ENCODE results near the gene NKAIN4.
A peak's percentile ranks its signal among the peaks of the same experiment; 100 is the strongest.
"Not testable (repeated sequence)": the region's sequence is repeated elsewhere in the genome, so short reads cannot be mapped to it uniquely, and the experiment has no call there.

NKAIN4 gene

DNA sequence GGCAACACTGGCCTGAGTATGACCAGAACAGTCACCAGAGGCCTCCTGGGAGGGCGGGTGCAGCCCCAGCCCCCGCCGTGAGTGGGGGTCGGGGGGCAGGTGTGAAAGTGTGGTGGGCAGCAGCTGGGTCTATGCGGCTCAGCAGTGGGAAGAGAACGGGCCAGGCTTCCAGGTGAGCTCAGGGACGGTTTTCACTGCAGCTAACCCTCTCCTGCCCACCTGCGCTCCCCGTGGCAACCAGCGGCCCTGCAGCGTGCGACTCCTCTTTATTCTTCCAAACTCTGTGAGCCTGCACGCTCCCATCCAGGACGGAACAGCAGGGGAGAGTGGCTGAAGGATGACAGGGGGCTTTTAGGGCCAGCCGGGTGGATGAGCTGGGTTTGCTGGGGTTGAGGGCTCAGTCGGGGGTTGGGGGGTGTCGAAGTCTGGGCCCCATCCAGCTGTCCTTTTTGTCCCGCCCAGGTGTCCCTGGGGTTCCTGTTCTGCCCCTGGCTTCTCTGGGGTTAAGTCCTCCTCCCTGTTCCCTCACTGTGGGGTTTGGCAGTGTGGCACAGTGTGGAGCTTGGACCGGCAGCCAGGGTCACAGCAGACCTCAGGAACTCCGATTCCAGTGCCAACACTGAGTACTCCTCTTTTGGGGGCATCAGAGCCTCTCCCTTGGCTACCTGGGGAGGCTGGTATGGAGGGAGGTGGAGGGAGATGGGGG is 19.4 kb downstream of the NKAIN4 start:
- DNase-seq = peak; percentile 18

DNA sequence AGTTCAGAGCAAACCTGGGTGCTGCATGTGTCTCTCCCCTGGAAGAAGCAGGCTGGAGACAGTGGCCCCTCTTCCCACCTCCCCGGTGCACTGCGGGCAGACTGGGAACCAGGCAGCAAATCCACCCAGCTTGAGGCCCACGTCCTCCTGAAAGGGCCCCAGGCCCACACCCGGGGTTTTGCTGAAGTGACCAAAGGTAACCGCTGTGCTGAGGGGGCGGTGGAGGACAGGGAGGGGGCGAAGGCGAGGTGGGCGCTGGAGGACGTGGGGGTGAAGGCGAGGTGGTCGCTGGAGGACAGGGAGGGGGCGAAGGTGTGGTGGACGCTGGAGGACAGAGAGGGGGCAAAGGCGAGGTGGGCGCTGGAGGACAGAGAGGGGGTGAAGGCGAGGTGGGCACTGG is 20.3 kb downstream of the NKAIN4 start:
- DNase-seq = no peak

DNA sequence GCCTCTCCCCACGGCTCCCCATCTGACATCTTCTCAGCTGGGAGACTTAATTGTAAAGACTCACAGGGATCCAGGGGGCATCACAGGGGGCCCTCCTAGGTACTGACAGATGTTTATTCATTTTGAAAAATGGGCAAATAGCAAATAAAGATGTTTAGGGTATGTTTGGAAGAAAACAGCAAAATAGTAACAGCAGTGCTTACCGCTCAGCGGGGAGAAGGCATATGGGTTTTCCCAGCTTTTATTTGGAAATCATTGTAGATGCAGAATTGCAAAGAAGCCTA is 21.3 kb downstream of the NKAIN4 start:
- DNase-seq = no peak

DNA sequence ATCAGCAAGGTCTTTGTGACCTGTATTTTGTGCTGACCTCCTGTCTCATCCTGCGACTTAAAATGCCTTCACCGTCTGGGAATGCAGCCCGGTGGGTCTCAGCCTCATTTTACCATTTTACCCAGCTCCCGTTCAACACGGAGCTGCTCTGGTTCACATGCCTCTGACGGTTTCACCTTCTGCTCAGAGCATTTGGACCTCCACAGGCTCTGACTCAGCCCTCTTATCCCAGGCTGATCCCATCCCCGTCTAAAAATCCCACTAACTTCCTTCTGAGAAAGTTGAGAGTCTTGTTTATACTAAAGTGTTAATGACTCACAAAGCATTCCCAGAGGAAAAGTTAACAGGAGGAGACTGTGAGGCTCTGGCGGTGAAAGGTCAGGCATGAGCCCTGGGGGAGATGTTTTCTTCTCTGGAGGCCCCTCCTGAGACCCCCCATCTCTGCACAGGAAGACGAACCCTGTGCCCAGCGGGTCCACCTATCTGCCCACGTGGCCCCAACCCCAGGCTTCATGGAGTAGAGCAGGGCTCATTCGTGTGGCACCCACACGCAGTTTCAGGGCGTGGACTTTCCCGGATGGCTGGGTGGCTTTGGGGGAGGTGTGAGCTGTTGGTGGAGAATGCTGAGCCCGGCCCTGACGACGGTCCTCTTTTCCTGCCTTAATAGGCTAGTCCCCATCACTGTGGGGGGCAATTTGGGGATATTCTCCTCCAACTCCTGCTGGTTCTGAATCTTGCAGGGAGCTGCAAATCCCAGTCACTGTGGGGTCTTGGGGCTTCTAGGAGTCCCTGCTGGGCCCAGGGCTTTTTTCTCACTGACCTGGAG is 21.8 kb downstream of the NKAIN4 start:
- DNase-seq = no peak

DNA sequence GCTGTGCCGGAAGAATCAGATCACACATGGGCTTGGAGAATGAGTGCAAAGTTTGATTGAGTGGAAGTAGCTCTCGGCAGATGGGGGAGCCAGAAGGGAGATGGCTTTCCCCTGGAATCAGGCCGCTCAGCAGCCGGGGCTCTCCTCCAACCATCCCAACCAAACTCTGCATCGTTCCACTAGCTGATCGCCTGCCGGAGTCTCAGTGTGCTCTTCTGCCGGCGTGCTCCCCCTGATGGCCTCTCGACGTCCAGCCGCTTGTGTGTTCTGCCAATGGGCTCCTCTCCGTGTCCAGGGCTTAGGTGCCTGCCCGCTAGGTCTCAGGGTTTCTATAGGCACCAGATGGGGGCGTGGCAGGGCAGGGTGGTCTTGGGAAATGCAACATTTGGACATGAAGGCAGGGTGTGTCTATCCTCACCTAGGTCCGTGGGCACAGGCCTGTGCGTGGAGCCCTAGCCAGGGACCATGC is 23.4 kb downstream of the NKAIN4 start:
- peak; percentile 35 for DNase-seq

DNA sequence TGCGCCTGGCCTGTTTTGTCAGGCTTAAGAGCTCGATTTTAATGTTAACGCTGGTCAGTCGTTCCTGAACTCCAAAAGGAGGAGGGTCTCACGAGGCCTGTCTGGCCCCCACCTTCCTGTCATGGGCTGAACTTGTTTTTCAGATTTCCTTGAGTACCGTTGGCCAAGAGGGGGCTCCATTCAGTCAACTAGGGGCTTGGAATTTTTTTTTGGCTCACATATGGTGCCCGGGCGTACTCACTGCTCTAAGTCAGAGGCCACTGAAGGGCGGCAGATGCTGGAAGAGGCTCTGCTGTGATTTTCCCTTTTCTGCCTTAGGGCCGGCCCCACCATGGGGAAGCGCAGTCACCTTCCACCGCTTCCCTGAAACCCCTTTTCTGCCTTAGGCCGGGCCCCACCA is 25.5 kb downstream of the NKAIN4 start:
- no peak for DNase-seq

DNA sequence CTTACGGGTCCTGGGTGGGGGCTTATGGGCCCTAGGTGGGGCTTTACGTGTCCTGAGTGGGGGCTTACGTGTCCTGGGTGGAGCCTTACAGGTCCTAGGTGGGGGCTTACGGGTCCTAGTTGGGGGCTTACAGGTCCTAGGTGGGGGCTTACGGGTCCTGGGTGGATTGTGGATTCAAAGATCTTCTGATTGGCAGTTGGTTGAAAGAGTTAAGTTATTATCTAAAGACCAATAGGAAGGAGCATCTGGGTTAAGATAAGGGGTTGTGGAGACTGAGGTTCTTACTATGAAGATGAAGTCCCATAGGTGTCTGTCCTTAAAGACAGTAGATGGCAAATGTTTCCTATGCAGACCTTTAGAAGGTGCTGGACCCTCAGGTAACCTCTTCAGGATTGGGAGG is 27.0 kb downstream of the NKAIN4 start:
- no peak for DNase-seq

DNA sequence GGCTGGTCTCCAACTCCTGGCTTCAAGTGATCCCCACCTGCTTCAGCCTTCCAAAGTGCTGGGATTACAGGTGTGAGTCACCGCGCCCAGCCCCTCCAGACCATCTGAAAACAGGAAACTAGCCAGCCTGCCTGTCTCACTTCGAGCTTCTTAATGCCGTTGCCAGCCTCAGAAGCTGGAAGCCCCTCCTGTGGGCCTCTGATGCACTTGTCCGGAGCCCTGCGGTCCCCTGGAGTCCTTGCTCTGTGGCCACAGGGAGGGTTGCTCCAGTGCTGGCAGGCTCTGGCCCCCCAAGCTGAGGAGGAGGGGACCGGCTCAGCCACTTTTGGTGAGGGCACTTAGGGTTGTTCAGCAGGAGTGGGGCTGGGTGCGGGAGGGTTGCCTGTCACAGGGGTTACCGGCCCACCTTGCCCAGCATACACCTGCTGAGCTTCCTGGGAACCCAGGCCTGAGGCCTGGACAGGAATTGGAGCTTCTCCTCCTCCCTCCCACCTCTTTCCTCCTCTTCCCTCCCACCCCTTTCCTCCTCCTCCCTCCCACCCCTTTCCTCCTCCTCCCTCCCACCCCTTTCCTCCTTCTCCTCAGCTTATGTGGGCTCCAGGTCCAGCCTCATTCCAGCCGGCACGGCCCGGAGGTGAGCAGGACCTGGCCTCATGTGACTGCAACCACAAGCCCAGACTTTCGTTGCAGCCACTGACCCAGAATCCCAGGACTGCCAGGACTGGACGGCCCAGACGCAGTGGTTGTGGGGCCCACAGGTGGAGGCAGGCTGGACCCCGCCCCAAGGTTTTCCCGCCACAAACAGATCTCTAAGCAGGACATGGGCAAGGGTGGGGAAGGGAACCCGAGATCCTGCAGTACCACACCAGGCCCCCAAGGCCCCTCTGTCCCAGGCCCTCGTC is 28.0 kb downstream of the NKAIN4 start:
- no peak for DNase-seq

DNA sequence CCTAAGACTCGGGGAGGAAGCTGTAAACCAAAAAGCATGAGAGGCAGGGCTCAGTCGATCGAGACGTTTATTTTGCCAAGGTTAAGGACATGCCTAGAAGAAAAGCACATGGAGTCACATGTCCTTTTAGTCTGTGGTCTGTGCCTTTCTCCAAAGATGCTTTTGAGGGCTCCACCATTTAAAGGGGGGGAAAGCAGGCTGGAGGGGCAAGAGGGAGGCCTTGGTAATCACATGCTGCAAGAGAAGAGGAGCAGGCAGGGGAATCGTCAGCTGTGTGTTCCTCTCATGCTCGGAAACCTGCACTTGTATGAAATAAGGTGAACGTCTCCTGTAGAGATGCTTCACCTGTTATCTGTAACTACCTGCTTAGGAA is 29.2 kb downstream of the NKAIN4 start:
- no peak for DNase-seq

DNA sequence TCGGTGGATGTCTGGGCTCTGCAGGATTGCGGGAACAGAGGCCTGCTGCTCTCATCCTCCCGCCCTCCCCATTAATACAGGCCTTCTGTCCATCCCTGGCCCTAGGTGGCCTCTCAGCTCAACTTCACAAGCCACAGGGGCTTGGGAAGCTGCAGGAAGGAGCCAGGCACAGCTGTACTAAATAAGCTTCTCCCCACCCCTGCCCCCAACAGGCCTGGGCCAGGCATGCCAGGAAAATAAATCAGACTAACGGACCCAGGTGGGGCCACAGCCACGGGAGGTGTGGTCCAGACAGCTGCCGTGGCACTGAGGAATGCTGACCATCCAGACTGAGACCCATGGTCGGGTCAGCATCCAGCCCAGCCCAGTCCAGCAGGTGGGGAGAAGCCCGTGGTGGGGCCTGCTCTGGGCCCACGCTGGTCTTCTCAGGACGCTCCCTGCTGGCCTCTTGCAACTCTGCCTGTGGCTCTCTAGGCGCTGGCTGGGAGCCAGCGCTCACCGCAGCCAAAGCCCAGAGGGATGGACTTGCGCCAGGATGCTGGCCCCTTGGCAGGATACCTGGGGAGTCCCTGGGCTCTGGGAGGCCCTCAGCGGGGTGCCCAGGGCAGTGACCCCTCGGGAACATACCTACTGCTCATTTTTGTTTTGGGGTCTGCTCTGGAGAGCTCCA is 29.7 kb downstream of the NKAIN4 start:
- DNase-seq = peak; percentile 60

DNA sequence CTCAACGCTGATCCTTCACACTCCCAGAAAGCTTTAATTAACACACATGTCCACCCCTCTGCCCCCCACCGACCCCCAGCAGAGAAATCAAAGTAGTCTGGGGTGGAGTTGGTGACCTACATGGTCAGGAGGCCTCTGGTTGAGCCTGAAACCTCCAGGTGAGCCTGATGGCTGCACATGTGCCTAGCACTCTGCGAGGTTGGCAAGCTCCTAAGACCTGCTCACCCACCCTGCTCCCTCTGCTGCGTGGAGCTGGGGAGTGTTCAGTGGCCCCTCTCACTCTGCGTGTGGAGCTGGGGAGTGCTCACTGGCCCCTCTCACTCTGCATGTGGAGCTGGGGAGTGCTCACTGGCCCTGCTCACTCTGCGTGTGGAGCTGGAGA is 30.4 kb downstream of the NKAIN4 start:
- no peak for DNase-seq

DNA sequence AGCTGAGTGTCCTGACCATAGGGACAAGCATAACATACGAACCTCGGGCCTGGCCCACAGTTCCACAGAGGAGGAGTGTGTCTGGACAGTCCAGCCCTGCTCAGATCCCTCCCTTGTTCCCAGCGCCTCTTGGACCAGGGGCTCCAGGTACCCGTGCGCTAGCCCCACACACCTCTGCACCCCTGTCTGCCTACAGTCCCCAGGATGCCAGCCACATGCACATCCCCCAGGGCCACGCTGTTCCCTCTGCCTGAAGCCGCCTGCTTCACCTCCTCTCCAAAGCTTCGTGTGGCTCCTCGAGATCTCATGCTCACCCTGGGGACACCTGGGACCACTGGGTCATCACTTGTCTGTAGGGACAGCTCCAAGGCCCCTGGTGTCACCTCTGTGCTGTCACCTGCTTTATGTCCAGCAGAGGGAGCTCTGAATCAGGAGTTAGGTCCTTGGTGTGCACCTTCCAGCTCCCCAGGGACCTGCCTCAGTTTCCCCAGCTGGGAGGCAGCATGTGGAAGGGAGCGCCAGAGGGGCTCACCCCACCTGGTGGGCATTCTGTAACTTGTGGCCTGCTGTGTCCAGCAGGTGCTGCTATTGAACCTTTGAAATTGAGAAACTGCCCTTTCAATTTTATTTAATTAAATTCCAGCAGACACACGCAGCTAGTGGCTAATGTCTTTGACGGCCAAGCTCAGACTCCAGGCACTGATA is 31.0 kb downstream of the NKAIN4 start:
- DNase-seq = peak; percentile 62

DNA sequence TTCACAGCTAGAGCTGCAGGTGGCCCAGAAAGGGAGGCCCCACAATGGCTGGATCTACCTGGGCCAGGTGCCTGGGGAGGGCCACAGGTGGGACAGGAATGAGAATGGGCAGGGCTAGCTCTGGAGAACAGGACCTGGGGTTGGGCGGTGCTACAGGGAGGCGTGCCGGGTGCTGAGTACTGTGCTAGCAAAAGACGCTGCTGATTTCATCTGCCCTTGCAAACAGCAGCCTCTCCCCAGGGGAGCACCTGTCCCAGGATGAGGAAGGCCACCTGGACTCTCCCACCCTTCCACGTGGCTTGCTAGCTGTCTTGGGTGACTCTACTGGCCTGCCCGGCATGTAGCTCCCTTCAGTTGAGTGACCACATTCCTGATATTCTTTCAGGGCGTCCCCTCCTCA is 31.7 kb downstream of the NKAIN4 start:
- no peak for DNase-seq

DNA sequence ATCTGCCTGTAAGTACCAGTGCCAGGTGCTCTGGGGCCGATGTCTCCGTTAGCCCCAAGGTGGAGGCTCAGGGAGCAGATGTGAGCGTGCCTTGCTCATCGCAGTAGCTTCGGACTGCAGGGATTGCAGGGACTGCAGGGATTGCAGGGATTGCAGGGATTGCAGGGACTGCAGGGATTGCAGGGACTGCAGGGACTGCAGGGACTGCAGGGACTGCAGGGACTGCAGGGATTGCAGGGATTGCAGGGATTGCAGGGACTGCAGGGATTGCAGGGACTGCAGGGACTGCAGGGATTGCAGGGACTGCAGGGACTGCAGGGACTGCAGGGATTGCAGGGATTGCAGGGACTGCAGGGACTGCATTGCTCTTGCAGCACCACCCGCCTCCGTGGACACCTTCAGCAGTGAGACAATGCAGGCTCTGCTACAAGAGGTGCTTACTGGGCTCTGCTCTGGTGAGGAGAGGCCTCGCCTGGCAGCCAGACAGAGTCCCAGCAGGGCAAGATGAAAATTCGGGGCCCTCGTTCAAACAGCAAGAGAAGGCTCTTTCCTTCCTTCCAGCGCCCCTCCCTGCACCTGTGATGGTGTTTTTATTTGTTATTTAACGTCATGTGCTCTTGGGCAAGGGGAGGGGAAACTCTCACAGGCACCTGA is 32.7 kb downstream of the NKAIN4 start:
- DNase-seq = not testable (repeated sequence)

DNA sequence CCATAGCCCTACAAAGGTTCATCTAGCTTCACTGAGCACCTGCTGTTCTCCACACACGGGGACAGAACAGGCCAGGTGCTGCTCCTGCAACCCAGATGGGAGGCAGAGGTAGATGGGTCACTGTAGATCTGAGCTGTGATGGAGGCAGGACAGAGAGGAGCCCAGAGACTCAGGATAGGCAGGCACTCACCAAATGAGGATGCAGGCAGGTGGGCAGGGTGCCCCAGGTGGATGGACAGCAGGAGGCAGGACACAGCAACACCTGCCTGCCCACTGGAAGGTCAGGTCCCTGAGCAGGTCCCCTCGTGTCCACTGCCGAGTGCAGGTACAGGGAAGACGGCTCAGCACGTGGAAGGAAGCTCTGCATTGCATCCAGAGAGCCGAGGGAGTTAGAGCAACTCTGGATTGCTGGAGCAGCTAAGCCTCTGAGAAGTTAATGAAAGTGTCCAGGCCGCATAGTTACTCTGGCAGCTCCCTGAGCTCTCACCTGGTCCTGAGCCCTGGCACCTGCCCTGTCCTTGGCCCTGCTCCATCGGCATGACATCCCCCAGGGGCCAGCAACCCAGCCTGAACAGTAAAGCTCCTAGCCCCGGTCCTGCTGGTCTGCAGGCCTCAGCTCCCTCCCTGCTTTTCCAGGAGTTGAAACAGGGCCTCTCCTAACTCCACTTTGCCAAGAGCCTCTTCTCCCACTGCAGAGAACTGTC is 33.4 kb downstream of the NKAIN4 start:
- DNase-seq = no peak

DNA sequence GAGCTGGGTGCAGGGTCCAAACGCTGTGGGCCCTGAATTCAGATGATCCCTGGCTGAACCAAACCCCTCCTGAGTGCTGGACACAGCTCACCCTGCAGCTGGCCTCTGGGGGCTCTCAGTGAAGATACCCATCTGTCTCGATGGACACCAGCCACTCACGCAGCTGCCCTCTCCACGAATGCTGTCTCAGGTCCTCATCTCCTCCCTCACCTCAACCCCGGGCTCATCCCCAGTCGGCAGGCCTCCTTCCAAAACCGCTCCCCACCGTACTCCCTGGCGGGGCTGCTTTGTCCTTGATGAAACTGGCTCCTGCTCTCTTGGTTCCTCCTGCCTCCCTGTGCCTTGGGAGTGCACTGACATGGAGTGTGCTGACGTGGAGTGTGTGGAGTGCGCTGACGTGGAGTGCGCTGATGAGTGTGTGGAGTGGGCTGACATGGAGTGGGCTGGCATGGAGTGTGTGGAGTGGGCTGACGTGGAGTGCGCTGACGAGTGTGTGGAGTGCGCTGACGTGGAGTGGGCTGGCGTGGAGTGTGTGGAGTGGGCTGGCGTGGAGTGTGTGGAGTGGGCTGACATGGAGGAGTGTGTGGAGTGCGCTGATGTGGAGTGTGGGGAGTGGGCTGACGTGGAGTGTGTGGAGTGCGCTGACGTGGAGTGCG is 34.3 kb downstream of the NKAIN4 start:
- no peak for DNase-seq

DNA sequence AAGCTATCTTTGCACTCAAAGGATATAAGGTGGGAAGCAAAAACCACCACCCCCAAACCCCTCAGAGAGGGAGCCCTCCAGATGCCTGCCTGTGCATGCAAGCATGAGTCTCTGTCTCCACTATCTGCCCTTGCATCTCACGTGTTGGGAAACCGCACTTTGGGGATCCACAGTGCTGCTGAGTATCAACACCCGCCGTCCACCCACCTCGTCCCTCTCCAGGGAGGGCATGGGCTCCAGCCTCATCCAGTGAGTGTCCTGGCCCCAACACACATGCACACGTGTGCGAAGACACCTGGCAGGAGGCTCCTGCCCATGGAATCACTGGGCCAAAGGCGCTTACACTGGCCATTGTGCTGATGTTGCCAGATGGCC is 34.8 kb downstream of the NKAIN4 start:
- DNase-seq = no peak

DNA sequence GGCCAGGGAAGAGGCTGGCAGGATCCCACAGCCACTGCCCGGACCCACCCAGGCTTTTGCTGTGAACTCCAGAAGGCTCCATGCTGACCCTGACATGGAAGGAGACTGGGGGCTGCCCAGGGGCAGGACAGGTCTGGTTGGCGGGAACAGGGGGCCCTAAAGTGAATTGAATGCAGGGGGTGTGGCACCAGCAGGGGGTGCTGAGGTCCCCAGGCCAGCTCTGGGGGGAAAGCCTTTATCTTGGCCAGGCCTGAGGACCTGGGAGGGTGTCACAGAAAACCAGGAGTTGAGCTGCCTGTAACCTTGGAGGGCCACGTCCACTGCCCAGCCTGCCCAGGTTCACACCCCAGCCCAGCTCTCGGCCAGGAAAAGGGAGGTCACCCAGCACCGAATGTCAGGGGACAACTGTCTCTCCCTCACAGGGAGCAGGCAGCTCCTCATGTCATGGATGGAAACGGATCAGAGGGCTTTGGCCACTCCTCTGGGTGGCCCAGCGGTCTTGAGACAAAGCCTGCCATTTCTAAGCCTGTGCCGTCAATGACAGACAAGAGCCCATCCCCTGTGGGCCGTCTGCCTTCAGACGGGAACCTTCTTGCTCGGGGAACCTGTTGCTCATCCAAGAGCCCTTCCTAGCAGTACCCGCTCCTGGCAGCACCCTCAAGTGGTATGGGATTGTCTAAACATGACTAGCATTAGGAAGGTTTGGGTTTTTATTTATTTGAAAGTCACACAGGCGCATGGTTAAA is 35.4 kb downstream of the NKAIN4 start:
- no peak for DNase-seq

DNA sequence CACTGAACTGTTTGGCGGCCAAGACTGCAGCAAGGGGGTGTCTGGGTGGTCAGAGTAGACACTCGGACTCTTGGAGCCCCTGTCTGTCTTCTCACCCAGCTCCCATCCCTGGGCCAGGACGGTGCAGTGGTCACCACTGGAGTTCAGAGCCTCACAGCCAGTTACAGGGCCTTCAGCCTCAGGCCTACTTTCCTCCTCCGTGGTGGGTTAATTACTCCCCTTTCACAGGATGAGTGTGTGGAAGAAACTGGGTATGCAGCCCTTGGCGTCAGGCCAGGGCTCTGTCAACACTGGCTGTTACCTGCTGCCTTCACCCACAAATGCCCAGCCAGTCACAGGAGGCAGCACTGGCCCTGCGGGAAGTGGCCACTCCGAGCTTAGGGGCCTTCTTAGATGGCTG is 36.6 kb downstream of the NKAIN4 start:
- DNase-seq = no peak

DNA sequence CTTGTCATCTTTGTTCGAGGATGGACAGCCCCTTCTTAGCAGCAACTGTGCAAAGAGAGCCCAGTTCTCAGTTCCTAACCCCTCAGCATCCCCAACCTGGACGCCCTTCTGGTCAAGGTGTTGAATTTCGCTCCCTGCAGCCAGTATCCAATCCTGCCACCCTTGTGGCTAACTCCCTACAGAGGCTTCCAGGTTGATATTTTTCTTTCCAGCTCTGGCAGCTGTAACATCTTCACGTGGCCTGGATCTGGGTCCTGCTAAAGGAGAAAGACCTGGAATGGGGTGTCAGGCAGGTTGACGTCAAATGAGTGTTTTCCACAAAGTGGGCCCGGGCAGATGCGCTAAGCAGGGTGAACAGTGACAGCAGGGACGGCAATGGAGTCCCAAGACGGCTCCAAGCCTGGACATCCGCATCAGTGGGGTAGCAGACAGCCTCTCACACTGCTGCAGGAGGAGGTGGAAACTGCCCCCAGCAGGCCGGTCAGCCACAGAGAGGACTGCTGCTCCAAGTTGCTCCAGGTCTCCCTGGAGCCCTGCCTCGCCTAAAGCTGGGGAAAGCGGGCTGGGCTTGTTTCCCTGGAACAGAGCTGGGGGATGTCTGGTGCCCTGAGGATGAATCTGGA is 37.3 kb downstream of the NKAIN4 start:
- no peak for DNase-seq
